ENCODE results near the gene WNT7A. TPM values are rescaled to one million over a fixed set of nuclear protein-coding genes. Genes with fewer than 3 reads are reported as not detected.

WNT7A gene
- total RNA-seq, 2 donors from 2014 or later: under 0.01 TPM

GRCh38 chr3:13845806-13846205 is 34.1 kb downstream of the WNT7A start:
- intact Hi-C loops (cut with DNase I): no loop called here
- H3K36me3 ChIP-seq (replicated peaks in 1 of 2; ENCODE audit: insufficient read depth in 1 of 2, low read depth in 2 of 2): no peaks in the 10 kb centered on the region
- H3K27ac ChIP-seq: no peak overlapping the region
- 70 to 74% methylated on average over 7 of the region's 7 CpGs for WGBS, 2 donors
- no peaks in the 10 kb centered on the region for H3K27me3 ChIP-seq
- H3K9me3 ChIP-seq: no peaks in the 10 kb centered on the region
- H3K4me1 ChIP-seq: no peaks in the 10 kb centered on the region
- DNase-seq (no peak), ATAC-seq (no peak)
- TF ChIP-seq POLR2A (IDR thresholded peaks at IDR 0.05) (no peak), CTCF (IDR thresholded peaks at IDR 0.05) (no peak)
- no peak overlapping the region for H3K4me3 ChIP-seq

- Histone ChIP-seq H3K27me3 (no peaks in the 10 kb centered on the region), H3K4me3 (no peak overlapping the region), H3K27ac (no peak overlapping the region), H3K4me1 (no peaks in the 10 kb centered on the region), H3K9me3 (no peaks in the 10 kb centered on the region), H3K36me3 (replicated peaks in 1 of 2; ENCODE audit: insufficient read depth in 1 of 2, low read depth in 2 of 2) (no peaks in the 10 kb centered on the region)
- DNase-seq: no peak
- no peak for TF ChIP-seq POLR2A (IDR thresholded peaks at IDR 0.05)
- no peak for TF ChIP-seq CTCF (IDR thresholded peaks at IDR 0.05)
- intact Hi-C loops (cut with DNase I): no loop called here
- no peak for ATAC-seq
- whole genome bisulfite sequencing, 2 donors: 53 to 56% methylated on average over 10 of the region's 10 CpGs
Measured at GRCh38 chr3:13844911-13845310, 35.0 kb downstream of the WNT7A start.

GRCh38 chr3:13844286-13844685 is 35.6 kb downstream of the WNT7A start:
- H3K4me1 ChIP-seq: no peaks in the 10 kb centered on the region
- H3K27ac ChIP-seq: no peak overlapping the region
- H3K36me3 ChIP-seq (replicated peaks in 1 of 2; ENCODE audit: insufficient read depth in 1 of 2, low read depth in 2 of 2): no peaks in the 10 kb centered on the region
- DNase-seq (no peak), ATAC-seq (no peak)
- 69 to 80% methylated on average over 1 to 5 of the region's 5 CpGs for WGBS, 2 donors
- H3K9me3 ChIP-seq: no peaks in the 10 kb centered on the region
- intact Hi-C loops (cut with DNase I): no loop called here
- H3K4me3 ChIP-seq: no peak overlapping the region
- H3K27me3 ChIP-seq: no peaks in the 10 kb centered on the region
- TF ChIP-seq CTCF (IDR thresholded peaks at IDR 0.05) (no peak), POLR2A (IDR thresholded peaks at IDR 0.05) (no peak)

GRCh38 chr3:13843351-13843750 is 36.5 kb downstream of the WNT7A start:
- Histone ChIP-seq H3K9me3 (no peaks in the 10 kb centered on the region), H3K4me3 (no peak overlapping the region), H3K4me1 (no peaks in the 10 kb centered on the region), H3K36me3 (replicated peaks in 1 of 2; ENCODE audit: insufficient read depth in 1 of 2, low read depth in 2 of 2) (no peaks in the 10 kb centered on the region), H3K27me3 (no peaks in the 10 kb centered on the region), H3K27ac (no peak overlapping the region)
- DNase-seq (no peak), ATAC-seq (no peak)
- intact Hi-C loops (cut with DNase I): no loop called here
- WGBS, 2 donors: 69 to 72% methylated on average over 5 of the region's 5 CpGs
- no peak for TF ChIP-seq CTCF (IDR thresholded peaks at IDR 0.05)
- TF ChIP-seq POLR2A (IDR thresholded peaks at IDR 0.05): no peak

GRCh38 chr3:13842226-13842625 is 37.6 kb downstream of the WNT7A start:
- Histone ChIP-seq H3K27ac (no peak overlapping the region), H3K4me1 (no peaks in the 10 kb centered on the region), H3K36me3 (replicated peaks in 1 of 2; ENCODE audit: insufficient read depth in 1 of 2, low read depth in 2 of 2) (no peaks in the 10 kb centered on the region), H3K4me3 (no peak overlapping the region), H3K27me3 (no peaks in the 10 kb centered on the region), H3K9me3 (no peaks in the 10 kb centered on the region)
- no peak for ATAC-seq
- DNase-seq: no peak
- TF ChIP-seq CTCF (IDR thresholded peaks at IDR 0.05) (no peak), POLR2A (IDR thresholded peaks at IDR 0.05) (no peak)
- intact Hi-C loops (cut with DNase I): no loop called here
- 69 to 73% methylated on average over 4 of the region's 4 CpGs for WGBS, 2 donors
